Nephron (organoid): ENCODE data around the gene LAPTM5.

Experiments
- H3K27ac Mint-ChIP-seq, 3 experiments: 2 replicates each; pipeline ENCODE4 v1.8.0; 2020; ENCODE audit warnings: mixed read lengths in 3 of 3, mild to moderate bottlenecking in 2 of 3, moderate library complexity in 1 of 3
- H3K27me3 Mint-ChIP-seq: 2 replicates; pipeline ENCODE4 v1.8.0; 2021; ENCODE audit warnings: low read depth, mild to moderate bottlenecking, moderate library complexity, mixed read lengths
- H3K36me3 Mint-ChIP-seq: 2 replicates; pipeline ENCODE4 v1.8.0; 2020; ENCODE audit warnings: low read depth, mixed read lengths
- H3K4me1 Mint-ChIP-seq: 2 replicates; pipeline ENCODE4 v1.8.0; 2020; ENCODE audit warnings: mixed read lengths
- H3K4me3 Mint-ChIP-seq, 3 experiments: 2 replicates each; pipeline ENCODE4 v1.8.0; 2020; ENCODE audit warnings: mild to moderate bottlenecking in 3 of 3, mixed read lengths in 3 of 3, moderate library complexity in 2 of 3
- H3K9me3 Mint-ChIP-seq: 2 replicates; pipeline ENCODE4 v1.8.0; 2020; ENCODE audit warnings: mixed read lengths
- CTCF ChIP-seq, 3 experiments: fragments of 200-600 bp; sonication (generic); IDR thresholded peaks; one replicate each; pipeline ENCODE4 v1.5.0; 2021; ENCODE audit warnings: antibody characterized with exemption in 3 of 3; ENCODE audit not compliant: unreplicated experiment in 3 of 3

Gene LAPTM5

GRCh38 chr1:30726236-30726635 is 31.3 kb downstream of the LAPTM5 start:
- H3K27ac Mint-ChIP-seq, result peak overlapping the region; percentile 44 to 59 (median 53)
- no peak for TF ChIP-seq CTCF (IDR thresholded peaks at IDR 0.05; ENCODE audit: unreplicated experiment in 3 of 3)
- no peaks in the 10 kb centered on the region for H3K9me3 Mint-ChIP-seq
- no peak overlapping the region for H3K4me3 Mint-ChIP-seq
- peaks cover 4% of the 10 kb centered on the region for H3K27me3 Mint-ChIP-seq
- H3K36me3 Mint-ChIP-seq, result no peaks in the 10 kb centered on the region
- H3K4me1 Mint-ChIP-seq, result peaks cover 27% of the 10 kb centered on the region

- Mint-ChIP-seq H3K9me3 (no peaks in the 10 kb centered on the region), H3K4me3 (no peak overlapping the region), H3K27me3 (peaks cover 7% of the 10 kb centered on the region), H3K27ac (peak overlapping the region; percentile 44 to 59 (median 53)), H3K36me3 (no peaks in the 10 kb centered on the region), H3K4me1 (peaks cover 21% of the 10 kb centered on the region)
- no peak for TF ChIP-seq CTCF (IDR thresholded peaks at IDR 0.05; ENCODE audit: unreplicated experiment in 3 of 3)
Observed at GRCh38 chr1:30725450-30726095, 32.0 kb downstream of the LAPTM5 start.

GRCh38 chr1:30724655-30725421 is 32.7 kb downstream of the LAPTM5 start:
- TF ChIP-seq CTCF (IDR thresholded peaks at IDR 0.05; ENCODE audit: unreplicated experiment in 3 of 3), result no peak
- no peaks in the 10 kb centered on the region for H3K36me3 Mint-ChIP-seq
- H3K27ac Mint-ChIP-seq, result peak overlapping the region in 1 of 3 experiments; percentile 53
- H3K4me1 Mint-ChIP-seq, result peaks cover 20% of the 10 kb centered on the region
- no peaks in the 10 kb centered on the region for H3K9me3 Mint-ChIP-seq
- no peak overlapping the region for H3K4me3 Mint-ChIP-seq
- H3K27me3 Mint-ChIP-seq, result peaks cover 7% of the 10 kb centered on the region

GRCh38 chr1:30724175-30724574 is 33.4 kb downstream of the LAPTM5 start:
- peaks cover 16% of the 10 kb centered on the region for H3K4me1 Mint-ChIP-seq
- H3K36me3 Mint-ChIP-seq, result no peaks in the 10 kb centered on the region
- H3K27me3 Mint-ChIP-seq, result peaks cover 7% of the 10 kb centered on the region
- H3K27ac Mint-ChIP-seq, result no peak overlapping the region
- no peaks in the 10 kb centered on the region for H3K9me3 Mint-ChIP-seq
- H3K4me3 Mint-ChIP-seq, result no peak overlapping the region
- TF ChIP-seq CTCF (IDR thresholded peaks at IDR 0.05; ENCODE audit: unreplicated experiment in 3 of 3), result no peak

GRCh38 chr1:30723331-30723755 is 34.2 kb downstream of the LAPTM5 start, which contains the start of gene MATN1:
Gene MATN1 (minus strand): TSS chr1:30723585. CDS start chr1:30723551, 34 bp downstream.
- no peak for TF ChIP-seq CTCF (IDR thresholded peaks at IDR 0.05; ENCODE audit: unreplicated experiment in 3 of 3)
- no peaks in the 10 kb centered on the region for H3K9me3 Mint-ChIP-seq
- peaks cover 7% of the 10 kb centered on the region for H3K27me3 Mint-ChIP-seq
- H3K36me3 Mint-ChIP-seq, result no peaks in the 10 kb centered on the region
- peaks cover 16% of the 10 kb centered on the region for H3K4me1 Mint-ChIP-seq
- no peak within 1 kb of the TSS for H3K4me3 Mint-ChIP-seq
- H3K27ac Mint-ChIP-seq, result peak within 1 kb of the TSS in 2 of 3 experiments; percentile 17 to 49
